Activated naive CD4-positive, alpha-beta T cell (primary cell): ENCODE results near the gene SEPHS1.
A peak's percentile ranks its signal among the peaks of the same experiment; 100 is the strongest.
"Not testable (repeated sequence)": the region's sequence is repeated elsewhere in the genome, so short reads cannot be mapped to it uniquely, and the experiment has no call there.

Source experiments
- DNase-seq, 4 experiments: peaks; one replicate each; lab custom pipeline; 2025; lab: John Stamatoyannopoulos, UW

Gene SEPHS1

GRCh38 chr10:13360587-13360986 is 12.5 kb upstream of the SEPHS1 start:
- DNase-seq = no peak

DNA sequence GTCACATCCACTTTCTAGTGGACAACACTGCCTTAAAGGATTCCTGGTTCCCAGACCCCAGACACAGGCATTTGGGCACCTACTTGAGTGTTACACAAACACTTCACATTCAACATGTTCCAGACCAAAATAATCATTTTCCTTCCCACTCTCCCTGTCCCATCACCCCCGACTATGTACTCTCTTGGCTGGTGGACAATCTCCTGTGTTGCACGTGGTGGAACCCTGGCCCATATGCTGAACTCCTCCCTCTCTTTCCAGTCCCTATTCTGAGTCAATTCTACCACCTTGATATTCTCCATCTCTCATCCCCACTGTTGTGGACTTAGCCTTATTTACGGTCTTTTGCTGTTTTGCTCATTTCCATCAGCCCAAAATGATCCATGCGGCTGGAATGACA is 8.3 kb upstream of the SEPHS1 start:
- no peak for DNase-seq

- no peak for DNase-seq
Measured at GRCh38 chr10:13354783-13355182, 6.7 kb upstream of the SEPHS1 start.

DNA sequence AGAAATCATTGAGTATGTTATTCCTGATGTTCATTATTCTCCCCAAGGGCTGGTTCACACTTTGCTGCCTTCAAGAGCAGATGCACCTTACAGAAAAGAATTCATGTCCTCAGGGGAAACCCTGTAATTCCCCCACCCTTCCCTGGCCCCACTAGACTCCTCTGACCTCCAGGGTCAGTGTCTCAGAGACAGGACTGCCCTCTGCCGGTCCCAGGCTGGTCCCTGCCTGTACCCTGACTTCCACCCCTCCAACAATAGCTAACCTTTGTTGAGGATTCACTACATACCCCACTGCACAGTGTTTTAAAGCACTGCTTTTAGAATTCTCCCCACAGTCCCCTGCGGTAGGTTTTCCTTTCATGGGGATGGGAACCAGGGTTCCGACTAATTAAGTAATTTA is 4.4 kb upstream of the SEPHS1 start:
- no peak for DNase-seq

DNA sequence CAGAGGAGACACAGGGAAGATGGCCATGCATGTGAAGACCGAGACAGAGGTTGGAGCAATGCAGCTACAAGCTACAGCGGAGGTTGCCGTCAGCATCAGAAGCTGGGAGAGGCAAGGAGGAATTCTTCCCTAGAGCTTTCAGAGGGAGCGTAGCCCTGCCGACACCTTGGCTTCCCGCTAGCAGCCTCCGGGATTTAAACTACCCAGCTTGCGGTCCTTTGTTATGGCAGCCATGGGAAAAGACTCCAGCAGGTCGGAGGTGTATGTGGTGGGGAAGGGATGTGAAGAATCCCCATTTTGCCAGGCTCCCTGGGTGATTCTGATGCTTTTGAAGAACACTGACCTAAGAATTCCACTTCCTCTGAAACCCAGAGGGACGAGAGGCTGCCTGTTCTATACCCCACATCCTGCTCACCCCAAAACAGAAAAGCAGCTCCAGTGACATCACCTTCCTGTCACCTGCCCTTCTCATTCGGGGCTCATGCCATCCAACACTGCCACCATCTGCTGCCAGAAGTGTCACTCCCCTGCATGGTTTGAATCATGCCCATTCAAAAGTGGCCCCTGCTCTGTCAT is 3.3 kb upstream of the SEPHS1 start:
- DNase-seq = peak in 1 of 4 experiments; percentile 36

GRCh38 chr10:13349463-13350274 is 1.6 kb upstream of the SEPHS1 start:
- DNase-seq = peak in 1 of 4 experiments; percentile 6

GRCh38 chr10:13347500-13348156 is 465 bp downstream of the SEPHS1 start:
- DNase-seq = peak; percentile 37 to 80 (median 66)

DNA sequence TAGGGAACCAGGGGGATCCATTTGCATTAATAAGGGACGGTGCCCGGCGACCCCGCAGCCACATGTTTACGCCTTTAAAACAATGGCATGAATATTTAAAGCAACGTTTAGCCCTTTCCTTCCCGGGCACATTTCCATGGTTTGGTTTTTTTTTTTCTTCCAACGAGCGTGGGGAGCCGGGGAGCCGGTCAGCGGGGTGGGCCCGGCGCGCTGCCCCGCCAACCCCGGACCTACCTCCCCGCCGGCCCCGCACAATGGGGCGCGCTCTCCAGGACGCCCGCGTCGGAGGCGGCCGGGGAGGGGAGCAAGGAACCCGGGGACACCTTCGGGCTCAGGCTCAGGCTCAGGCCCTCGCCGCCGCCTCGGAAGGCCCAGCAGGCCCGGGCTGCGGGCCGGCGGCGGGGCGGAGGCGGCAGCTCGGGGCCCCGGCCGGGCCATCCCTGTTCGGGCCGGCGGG is 1.0 kb downstream of the SEPHS1 start:
- peak in 2 of 4 experiments; percentile 10 to 39 for DNase-seq

DNA sequence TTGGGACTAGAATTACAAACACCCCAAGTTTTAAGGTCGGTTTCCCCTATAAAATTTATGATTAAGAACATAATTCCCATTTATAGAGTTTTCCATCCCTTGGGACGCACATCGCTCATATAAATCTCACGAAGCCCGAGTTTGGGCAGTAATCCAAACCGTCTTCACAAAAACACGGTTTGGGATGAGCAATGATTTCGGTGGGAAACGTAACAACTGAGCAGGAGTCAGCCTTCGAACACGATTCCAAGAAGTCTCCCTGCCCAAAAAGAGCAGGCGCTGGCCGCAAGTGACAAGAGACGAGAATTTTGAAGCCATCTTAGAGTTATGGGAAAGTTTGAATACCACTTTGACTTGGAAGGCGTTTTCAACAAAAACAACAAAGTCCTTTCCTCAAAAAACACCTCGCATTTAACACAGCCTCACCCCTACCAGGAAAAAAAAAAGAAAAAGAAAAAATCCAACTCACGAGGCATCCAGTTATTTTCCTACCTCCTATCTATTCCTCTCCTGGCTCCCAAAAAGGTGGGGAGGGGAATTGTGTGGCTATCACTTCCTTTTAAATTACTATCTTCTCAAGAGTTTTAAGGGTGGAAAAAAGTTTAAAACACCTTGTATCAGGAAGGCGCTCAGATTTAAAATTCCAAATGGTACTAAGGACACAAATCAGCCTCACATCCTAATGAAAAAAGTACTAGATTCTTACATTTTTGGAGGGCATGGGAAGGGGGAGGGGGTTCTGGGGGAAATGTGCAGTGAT is 1.6 kb downstream of the SEPHS1 start:
- no peak for DNase-seq

GRCh38 chr10:13340626-13341376 is 7.3 kb downstream of the SEPHS1 start:
- DNase-seq = no peak

- no peak for DNase-seq
Measured at GRCh38 chr10:13340068-13340467, 8.0 kb downstream of the SEPHS1 start.

GRCh38 chr10:13338390-13339110 is 9.5 kb downstream of the SEPHS1 start:
- DNase-seq = no peak

DNA sequence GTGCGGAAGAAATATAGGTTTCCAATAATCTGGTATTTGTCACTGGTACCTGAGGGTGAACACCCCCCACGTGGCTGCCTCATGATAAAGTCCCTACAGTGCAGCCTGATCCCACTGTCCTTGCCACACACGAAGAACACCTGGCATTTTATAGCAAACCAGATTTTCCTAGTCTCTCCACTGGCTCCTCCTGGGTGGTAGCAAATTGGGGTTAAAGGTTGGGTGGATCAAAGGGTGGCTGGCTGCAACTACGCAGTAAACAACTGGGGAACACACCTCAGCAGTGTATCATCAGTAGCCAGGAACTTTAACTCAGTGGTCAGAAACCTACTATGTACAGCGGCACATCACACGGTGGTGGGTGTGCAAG is 10.3 kb downstream of the SEPHS1 start:
- no peak for DNase-seq

DNA sequence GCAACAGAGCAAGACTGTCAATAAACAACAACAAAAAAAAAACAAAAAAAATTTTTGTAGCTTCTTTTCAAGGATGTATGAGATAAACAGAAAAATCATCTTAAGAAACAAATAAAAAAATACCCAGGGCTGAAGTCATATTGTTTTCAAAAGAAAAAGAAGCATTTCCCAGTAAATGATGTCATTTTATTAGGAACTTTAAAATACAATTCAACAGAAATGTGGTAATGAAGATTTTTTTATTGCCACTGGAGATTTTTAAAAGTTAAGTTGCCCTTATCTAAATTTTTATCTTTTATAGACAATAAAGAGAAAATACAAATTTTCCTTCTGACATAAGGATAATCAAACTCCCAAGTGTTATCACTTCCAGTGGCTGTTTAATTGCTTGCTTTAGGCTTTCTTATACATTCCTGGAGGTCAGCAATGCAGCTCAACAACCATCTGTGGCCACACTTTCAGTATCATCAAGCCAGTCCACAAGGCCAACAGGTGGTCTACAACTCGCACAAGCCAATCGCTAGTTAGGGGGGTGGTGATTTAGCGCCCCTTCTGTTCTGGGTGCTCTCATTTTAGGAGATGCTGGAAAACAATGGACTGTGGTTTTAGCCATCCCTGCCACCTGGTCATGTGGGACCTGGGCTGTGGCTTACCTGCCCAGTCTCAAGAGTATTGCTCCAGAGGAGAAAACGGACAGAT is 10.8 kb downstream of the SEPHS1 start:
- DNase-seq = no peak

- DNase-seq = no peak
Measured at GRCh38 chr10:13335881-13336280, 12.2 kb downstream of the SEPHS1 start.

DNA sequence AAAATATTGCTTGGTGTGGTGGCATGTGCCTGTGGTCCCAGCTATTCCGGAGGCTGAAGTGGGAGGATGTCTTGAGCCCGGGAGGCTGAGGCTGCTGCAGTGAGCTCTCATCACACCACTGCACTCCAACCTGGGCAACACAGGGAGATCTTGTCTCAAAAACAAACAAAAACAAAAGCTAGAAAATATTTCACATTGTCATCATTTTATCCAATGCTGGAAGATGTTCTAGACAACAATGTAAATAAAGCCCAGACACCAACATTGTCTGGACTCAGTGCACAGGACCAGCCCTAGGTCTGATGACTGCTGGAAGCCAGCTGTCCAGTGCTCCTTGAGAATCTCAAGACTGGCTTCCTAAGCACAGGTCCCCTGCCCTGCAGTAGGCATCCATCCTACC is 13.5 kb downstream of the SEPHS1 start:
- no peak for DNase-seq

DNA sequence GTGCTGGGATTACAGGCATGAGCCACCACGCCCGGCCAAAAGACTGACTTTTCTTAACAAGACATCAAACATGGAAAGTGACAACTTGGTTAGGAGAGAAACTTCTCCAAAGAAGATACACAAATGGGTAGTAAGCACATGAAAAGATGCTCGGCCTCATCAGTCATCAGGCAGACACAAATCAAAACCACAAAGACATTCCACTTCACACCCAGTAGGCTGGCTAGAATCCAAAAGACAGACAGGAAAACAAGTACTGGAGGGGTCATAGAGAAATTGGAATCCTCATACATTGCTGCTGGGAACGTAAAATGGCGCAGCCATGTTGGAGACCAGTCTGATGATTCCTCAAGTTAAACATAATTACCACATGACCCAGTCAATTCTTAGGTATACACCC is 16.4 kb downstream of the SEPHS1 start:
- DNase-seq = no peak

- DNase-seq = not testable (repeated sequence)
Measured at GRCh38 chr10:13330980-13331379, 17.1 kb downstream of the SEPHS1 start.

DNA sequence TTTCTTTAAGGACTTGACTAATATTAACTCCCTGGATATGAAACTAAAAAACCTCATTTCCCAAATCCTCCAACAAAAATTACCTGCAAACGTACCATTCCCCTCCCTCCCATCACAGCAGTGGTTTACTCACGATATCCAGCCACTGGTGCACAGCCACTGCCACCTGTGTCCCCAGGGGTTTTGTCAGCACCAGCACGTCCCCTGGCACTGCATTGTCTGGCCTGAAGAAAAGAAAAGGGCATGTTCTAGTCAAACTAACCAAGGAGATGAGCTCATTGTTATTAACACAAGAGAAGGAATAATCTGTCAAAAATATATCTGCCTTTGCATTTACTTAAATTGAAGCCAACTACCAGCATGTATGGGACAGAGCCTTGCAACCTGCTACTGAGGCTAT is 18.5 kb downstream of the SEPHS1 start:
- DNase-seq = no peak

GRCh38 chr10:13328613-13329012 is 19.5 kb downstream of the SEPHS1 start:
- DNase-seq = no peak
